Calu3 (cell line): ENCODE results near the gene ZNF224. TPM values are rescaled to one million over a fixed set of nuclear protein-coding genes. Genes with fewer than 3 reads are reported as not detected.
A peak's percentile ranks its signal among the peaks of the same experiment; 100 is the strongest.

ENCODE experiments used
- BruUV-seq: library from RNA; stranded (reverse); fragments of 400-500 nt; replicated peaks from 2 replicates; lab custom pipeline; 2021; lab: Mats Ljungman, UMichigan
- CTCF ChIA-PET: fragments of 300-600 bp; sonication (Branson Sonifier 250); formaldehyde crosslinking; loops from one replicate; lab custom pipeline; 2022; ENCODE audit warnings: antibody characterized with exemption; lab: Charles Lee
- DNase-seq: peaks from one replicate; pipeline ENCODE4 v3.0.0; 2022
- H3K27ac Mint-ChIP-seq: one replicate; pipeline ENCODE4 v1.8.0; 2022; ENCODE audit warnings: mixed read lengths; ENCODE audit not compliant: unreplicated experiment
- H3K27me3 Mint-ChIP-seq: one replicate; pipeline ENCODE4 v1.8.0; 2022; ENCODE audit warnings: mixed read lengths; ENCODE audit not compliant: unreplicated experiment
- H3K36me3 Mint-ChIP-seq: one replicate; pipeline ENCODE4 v1.8.0; 2022; ENCODE audit warnings: mild to moderate bottlenecking, moderate library complexity, mixed read lengths; ENCODE audit not compliant: insufficient read depth, unreplicated experiment
- H3K4me1 Mint-ChIP-seq: one replicate; pipeline ENCODE4 v1.8.0; 2022; ENCODE audit warnings: mild to moderate bottlenecking, low read depth, mixed read lengths; ENCODE audit not compliant: unreplicated experiment
- H3K4me3 Mint-ChIP-seq: one replicate; pipeline ENCODE4 v1.8.0; 2022; ENCODE audit warnings: mild to moderate bottlenecking, low read depth, moderate library complexity, mixed read lengths; ENCODE audit not compliant: unreplicated experiment
- H3K9me3 Mint-ChIP-seq: one replicate; pipeline ENCODE4 v1.8.0; 2022; ENCODE audit warnings: low read depth, mixed read lengths; ENCODE audit not compliant: unreplicated experiment
- intact Hi-C: fragments of 100-400 bp; cut with micrococcal nuclease; formaldehyde crosslinking; loops from one replicate; pipeline ENCODE4 v1.10.0; 2022; ENCODE audit not compliant: unreplicated experiment
- total RNA-seq: library from RNA; stranded (reverse); gene quantifications from 2 replicates; pipeline ENCODE4 v1.2.3, GENCODE V29; 2022
- TF ChIP-seq, protein P1 (sequence below): fragments of 200-600 bp; IDR thresholded peaks from one replicate; pipeline ENCODE4 v1.8.0; 2022; ENCODE audit warnings: antibody characterized with exemption; ENCODE audit not compliant: unreplicated experiment

ZNF224 gene
- total RNA-seq, 1 experiment from 2014 or later, result 34.4 TPM

DNA sequence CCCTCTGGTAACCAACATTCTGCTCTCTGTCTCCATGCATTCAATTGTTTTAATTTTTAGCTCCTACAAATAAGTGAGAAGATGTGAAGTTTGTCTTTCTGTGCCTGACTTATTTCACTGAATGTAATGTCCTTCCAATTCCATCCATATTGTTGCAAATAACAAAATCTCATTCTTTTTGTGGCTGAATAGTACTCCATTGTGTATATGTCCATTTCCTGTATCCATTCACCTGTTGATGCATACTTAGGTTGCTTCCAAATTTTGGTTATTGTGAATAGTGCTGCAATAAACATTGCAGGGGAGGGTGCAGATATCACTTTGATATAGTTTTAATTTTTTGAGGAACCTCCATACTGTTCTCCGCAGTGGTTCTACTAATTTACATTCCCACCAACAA is 24.7 kb upstream of the ZNF224 start:
- no TSS peak for BruUV-seq
- intact Hi-C loops, result no loop called here
- CTCF ChIA-PET, result no interaction called here

GRCh38 chr19:44071824-44072542 is 22.2 kb upstream of the ZNF224 start, which contains the start of gene ZNF284:
TSS of gene ZNF284 (plus strand) at chr19:44072159. CDS start at chr19:44076390, 4,231 bp downstream.
- H3K27ac Mint-ChIP-seq, result peak within 1 kb of the TSS; percentile 88
- intact Hi-C loops, result no loop called here
- H3K4me3 Mint-ChIP-seq, result peak within 1 kb of the TSS; percentile 88
- DNase-seq, result peak; percentile 91
- no peaks in the 10 kb centered on the region for H3K27me3 Mint-ChIP-seq
- CTCF ChIA-PET, result interaction anchor here (1.6 kb wide), 1 partner anchor 24 kb away, joined by 4 read pairs; no protein-coding TSS in a partner anchor
- peaks cover 21% of the 10 kb centered on the region for H3K4me1 Mint-ChIP-seq
- TF ChIP-seq, protein P1, sequence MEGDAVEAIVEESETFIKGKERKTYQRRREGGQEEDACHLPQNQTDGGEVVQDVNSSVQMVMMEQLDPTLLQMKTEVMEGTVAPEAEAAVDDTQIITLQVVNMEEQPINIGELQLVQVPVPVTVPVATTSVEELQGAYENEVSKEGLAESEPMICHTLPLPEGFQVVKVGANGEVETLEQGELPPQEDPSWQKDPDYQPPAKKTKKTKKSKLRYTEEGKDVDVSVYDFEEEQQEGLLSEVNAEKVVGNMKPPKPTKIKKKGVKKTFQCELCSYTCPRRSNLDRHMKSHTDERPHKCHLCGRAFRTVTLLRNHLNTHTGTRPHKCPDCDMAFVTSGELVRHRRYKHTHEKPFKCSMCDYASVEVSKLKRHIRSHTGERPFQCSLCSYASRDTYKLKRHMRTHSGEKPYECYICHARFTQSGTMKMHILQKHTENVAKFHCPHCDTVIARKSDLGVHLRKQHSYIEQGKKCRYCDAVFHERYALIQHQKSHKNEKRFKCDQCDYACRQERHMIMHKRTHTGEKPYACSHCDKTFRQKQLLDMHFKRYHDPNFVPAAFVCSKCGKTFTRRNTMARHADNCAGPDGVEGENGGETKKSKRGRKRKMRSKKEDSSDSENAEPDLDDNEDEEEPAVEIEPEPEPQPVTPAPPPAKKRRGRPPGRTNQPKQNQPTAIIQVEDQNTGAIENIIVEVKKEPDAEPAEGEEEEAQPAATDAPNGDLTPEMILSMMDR, result no peak
- H3K36me3 Mint-ChIP-seq, result peaks cover 21% of the 10 kb centered on the region
- peaks cover 14% of the 10 kb centered on the region for H3K9me3 Mint-ChIP-seq
- BruUV-seq, result TSS peak; percentile 64

More for the DNA sequence above, 24.7 kb upstream of the ZNF224 start:
- peaks cover 22% of the 10 kb centered on the region for H3K9me3 Mint-ChIP-seq
- no peak for DNase-seq
- H3K4me3 Mint-ChIP-seq, result no peak overlapping the region
- peaks cover 21% of the 10 kb centered on the region for H3K4me1 Mint-ChIP-seq
- H3K27me3 Mint-ChIP-seq, result no peaks in the 10 kb centered on the region
- TF ChIP-seq, protein P1, result no peak
- H3K36me3 Mint-ChIP-seq, result peaks cover 33% of the 10 kb centered on the region
- H3K27ac Mint-ChIP-seq, result no peak overlapping the region

DNA sequence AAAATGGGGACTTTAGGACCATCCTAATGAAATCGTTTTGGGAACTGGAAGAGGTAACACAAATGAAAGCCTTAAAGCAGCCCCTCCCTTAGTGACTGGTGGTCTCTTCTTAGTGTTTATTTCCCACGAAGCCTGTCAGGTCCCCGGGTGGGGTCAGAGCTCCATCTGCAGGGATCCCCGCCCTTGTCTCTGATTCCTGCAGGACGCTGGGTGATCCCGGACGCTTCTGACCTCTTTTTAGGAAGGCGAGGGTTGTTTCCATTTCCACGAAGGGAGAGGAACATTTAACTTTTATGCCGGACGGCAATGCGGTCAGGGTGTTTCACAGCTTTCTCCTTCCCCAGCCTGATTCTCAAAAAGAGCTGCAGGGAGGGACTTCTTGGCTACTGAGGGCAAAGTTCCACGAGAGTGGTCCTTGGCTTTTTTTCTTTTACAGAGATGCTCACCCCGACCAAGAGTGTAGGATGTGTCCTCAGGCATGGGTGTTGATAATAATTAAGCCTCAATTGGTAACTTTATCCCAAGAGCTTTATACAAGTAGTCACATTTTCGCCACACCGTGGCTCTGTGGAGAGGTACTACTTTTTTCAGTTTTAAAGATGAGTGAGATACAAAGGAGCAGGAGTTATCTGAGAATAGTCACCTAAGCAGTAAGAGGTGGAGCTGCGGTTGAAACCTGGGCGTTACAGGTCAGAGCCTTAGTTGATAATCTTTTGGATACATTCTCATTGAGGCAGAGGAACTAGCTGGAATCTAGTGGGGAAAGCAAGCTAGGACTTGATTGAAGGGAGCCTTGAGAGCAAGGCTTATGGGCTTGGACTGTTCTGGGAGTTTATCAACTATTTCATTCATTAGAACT is 21.4 kb upstream of the ZNF224 start:
- BruUV-seq, result no TSS peak
- peak; percentile 7 for DNase-seq
- CTCF ChIA-PET, result interaction anchor here (1.6 kb wide), 1 partner anchor 23 kb away, joined by 4 read pairs; no protein-coding TSS in a partner anchor

GRCh38 chr19:44076325-44076724 is 17.8 kb upstream of the ZNF224 start:
- Mint-ChIP-seq H3K4me3 (no peak overlapping the region), H3K36me3 (peaks cover 23% of the 10 kb centered on the region), H3K9me3 (peaks cover 7% of the 10 kb centered on the region), H3K4me1 (peaks cover 16% of the 10 kb centered on the region), H3K27me3 (no peaks in the 10 kb centered on the region), H3K27ac (no peak overlapping the region)
- BruUV-seq, result no TSS peak
- TF ChIP-seq, protein P1, result no peak
- CTCF ChIA-PET, result no interaction called here
- intact Hi-C loops, result no loop called here
- DNase-seq, result no peak

More for the DNA sequence above, 21.4 kb upstream of the ZNF224 start:
- Mint-ChIP-seq H3K36me3 (peaks cover 23% of the 10 kb centered on the region), H3K27ac (peak overlapping the region; percentile 88), H3K4me3 (peak overlapping the region; percentile 88), H3K9me3 (peaks cover 9% of the 10 kb centered on the region), H3K4me1 (peaks cover 21% of the 10 kb centered on the region), H3K27me3 (no peaks in the 10 kb centered on the region)
- intact Hi-C loops, result no loop called here
- TF ChIP-seq, protein P1, result no peak
